Measurements from ENCODE around the gene INTS15.

INTS15 gene

DNA sequence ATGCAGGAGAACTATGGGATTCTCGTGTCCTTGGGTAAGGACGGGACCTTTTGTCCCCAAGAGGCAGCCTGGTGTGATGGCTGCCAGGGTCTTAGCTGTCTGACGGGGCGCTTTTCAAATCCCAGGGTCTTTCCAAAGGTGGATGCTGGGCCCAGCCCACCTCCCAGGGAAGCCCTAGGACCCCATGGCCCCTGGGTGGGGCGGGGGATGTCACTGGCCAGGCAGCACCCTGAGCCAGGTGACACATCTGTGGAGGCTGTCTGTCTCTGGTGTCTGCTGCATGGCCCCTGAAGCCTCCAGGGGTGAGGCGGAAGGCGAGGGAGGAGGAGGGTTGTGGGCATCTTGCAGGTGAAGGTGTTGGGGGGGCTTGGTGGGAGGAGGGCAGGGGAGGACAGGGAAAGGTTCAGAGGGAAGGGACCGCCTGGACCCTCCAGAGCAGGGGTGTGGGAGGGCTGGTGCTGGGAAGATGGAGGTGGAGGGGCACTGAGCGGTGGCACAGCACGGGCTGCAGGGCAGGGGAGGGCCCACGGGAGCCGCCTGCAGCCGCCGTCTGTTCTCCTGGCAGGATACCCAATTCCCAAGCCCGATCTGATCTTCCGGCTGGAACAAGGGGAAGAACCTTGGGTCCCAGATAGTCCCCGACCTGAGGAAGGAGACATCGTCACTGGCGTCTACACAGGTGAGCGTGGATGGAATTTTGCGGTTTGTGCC, 54.2 kb downstream of the INTS15 start:
- DNase-seq: no peak

DNA sequence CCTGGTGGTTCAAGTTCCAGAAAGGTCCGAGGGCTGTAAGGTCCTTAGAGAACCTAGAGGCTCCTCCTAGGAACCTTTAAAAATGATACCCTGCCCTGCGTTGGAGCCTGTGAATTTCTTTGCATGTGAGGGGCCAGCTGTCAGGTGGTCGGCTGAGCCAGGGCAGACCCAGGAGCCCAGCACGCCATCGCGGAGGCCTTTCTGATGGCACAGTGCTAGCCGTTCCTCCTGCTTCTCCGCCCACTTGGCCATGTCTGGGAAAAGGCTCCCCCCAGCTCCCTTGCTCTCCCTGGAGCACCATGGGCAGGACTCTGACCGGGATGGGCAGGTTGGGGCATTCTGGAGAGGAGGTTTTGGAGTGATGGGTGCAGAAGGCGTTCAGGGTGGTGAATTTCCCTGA, 54.9 kb downstream of the INTS15 start:
- no peak for DNase-seq

DNA sequence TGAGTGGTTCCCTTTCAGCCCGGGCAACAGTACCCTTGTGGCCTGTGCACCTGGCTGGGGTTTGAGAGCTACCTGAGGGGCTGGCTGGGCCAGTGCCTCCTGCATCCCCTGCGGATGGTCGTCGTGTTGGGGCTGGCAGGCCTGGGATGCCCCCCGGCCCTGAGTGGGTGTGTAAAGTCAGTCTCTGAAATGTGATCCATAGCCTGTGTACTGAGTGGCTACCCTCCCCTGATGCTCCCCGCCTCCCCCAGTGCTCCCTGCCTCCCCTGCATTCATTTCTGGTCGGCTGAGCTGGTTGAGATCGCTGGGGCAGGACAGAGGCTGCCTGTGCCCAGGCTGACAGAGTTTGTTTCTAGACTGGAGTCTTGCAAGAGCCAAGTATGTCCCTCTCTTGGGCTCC, 56.6 kb downstream of the INTS15 start:
- DNase-seq: no peak

DNA sequence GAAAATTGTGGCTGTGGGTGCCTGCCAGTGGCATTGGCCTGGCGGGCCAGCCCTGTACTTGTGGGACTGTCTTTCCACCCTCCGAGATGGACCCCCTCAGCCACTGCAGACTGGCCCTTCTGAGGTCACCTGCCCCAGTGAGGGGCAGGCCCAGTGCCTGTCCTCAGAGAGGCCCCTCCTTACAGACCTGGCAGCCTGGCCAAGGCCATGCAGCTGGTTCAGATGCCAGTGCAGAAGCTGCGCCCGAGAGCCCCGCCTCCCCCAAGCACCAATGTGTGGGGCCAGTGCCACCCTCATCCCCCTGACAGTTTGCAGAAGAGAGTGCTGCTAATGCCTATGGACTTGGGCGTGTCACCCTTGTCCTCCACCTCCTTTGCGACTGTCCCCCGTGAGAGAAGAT, 57.3 kb downstream of the INTS15 start:
- no peak for DNase-seq

DNA sequence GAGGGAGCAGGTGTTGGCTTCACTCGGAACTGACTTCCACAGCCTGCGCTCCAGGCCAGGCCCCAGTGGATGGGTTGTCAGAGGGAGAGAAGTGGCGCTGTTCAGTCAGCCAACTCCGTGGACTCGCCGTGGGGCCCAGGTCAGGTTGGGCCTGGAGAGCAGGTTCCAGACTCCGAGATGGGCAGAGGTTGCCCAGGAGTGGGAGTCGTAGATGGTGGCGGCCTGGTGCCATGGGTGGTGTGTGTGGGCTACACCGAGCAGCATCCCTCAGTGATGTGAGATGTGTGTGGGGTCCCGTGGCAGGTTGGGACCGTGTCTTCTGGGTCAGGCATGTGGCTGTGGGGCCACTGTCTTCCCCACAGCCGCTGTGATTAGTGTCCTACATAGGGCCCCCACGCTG, 57.7 kb downstream of the INTS15 start:
- DNase-seq: no peak

DNA sequence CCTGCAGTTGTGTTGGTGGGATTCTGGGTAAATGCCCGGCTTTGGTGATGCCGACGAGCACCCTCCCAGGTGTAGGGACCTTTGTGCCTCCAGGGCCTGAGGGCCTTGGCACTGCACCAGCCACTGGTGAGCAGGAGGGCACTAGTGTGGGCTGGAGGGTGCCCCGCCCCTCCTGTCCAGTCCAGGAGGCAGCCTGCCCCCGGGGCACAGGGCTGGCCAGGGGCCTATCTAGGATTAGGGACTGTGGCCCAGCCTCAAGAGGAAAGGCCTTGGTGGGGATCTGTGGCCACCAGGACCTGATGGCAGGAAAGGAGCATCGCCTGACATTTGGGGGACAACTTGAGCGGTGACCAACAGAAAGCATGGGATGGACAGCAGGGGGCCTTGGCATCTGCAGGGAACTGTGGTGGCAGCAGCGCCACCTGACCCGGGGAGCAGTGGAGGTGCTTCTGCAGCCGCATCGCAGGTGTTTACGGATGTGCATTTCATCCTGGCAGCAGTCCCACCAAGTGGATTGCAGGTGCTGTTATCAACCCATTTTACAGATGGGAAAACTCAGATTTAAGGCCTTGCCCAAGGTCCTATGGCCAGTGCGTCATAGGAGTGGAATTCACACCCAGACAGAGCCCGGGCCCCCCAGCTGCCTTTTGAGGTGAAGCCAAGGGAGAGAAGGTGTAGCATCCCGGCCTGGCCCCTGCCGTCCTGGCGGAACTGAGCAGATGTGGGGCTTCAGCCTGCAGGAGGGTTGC, 58.4 kb downstream of the INTS15 start:
- DNase-seq: no peak

DNA sequence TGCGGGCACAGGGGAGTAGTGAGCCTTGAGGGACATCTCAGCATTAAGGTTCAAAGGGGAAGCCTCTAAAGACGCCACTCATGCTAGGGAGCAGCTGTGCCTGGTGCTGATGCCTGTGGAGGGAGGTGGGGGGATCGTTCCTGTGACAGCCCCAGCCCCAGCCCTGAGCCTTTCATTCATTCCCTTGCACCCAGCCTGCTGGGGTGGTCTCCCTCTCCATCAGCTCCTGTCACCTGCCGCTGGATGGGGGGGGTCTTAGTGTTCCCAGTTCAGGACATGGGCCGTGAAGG, 58.9 kb downstream of the INTS15 start:
- DNase-seq: no peak

DNA sequence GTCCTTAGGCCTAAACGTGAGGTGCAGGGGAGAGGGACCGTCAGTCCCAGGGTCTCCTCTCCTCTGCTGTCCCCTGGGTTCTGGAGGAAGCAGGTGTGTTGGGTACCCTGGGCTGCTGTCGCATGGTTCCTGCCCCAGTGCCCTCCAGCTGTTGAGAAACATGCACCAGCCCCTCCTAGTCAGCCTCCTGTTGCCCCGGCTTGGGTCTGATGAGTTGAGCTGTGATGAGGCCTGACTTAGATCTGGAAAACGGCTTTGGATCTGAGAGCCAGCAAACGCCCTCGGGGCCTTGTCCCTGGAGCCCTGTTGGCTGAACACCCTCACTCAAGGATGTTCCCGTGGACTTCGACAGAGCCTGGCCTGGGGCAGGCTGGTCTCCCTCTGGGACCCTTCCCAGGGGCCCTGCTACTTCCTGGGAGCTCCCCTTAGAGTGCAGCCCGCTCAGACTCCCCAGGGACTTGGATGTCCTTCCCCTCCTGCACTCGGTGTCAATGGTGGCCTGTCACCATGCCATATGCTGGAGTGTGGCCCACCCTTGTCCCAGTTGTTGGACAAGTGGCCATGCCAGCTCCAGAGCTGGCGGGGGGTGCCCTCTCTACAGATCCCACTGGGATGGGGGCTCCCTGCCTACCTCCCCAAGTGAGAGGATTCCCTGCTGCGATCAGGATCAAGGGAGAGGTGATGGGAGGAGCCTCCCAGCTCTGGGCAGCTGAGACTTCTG, 59.6 kb downstream of the INTS15 start:
- no peak for DNase-seq

DNA sequence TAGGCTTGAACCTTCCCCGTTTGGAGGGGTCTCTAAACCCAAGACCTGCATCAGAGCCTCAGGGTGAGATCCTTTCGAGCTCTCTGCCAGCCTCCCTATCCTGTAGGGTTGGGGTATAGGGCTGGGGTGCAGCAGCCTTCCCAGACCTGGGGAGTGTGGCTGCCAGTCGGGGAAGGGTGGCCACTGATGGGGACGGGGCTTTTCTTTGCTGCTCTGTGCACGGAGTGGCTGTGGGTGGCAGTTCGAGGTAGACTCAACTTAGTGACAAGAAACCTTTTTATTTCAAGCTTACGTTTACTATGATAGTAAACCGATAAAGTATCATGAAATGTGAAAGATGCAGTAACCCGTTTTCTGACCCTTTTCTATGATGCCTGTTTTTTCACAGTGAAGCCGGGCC, 60.3 kb downstream of the INTS15 start:
- no peak for DNase-seq

DNA sequence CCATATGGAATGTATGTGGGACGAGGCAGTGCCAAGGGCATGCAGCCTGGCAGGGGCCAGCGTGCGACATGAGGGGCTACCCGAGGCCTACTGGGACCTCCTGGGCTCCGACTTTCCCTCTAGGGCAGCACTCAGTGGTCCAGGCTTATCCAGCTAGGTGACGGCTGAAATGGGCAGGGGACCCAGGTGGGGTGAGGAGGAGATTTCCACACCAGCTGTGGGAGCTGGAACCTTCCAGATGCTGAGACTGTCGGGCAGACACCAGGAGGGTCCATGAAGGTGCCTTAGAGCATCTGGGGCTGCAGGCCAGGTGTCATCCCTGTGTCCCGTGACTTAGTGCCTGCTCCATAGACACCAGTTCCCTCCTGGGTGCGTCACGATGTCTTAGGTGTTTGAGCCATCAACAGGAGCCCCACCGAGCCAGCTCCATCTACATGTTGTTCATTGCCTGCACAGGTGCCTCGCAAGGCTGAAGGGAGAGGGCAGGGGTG, 60.7 kb downstream of the INTS15 start:
- no peak for DNase-seq

DNA sequence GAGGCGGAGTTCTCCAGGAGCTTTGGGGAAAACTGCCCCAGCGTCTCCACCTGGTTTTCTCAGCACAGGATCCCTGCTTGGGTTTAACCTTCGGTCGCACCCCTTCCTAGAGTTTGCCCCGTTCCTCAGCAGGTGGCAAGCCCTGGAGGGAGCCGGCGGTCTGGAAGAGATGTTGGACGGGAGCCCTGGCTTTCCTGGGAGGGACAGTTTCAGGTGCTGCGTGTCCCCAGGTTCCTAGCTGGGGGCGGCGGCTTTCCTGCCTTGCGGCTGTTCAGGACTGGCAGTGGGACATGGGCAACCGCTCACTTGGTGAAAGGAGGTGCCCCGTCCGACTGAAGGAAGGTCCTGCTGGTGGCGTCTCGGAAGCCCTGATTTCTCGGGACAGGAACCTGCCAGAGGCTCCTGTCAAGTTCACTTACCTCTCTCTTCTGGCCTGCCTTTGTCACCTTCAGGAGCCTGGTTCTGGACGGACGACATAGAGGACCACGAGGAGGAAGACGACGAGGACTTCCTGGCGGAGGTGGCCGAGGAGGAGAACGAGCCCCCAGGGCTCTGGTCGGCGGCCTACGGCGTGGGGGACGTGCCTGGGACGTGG, 62.1 kb downstream of the INTS15 start:
- DNase-seq: no peak

DNA sequence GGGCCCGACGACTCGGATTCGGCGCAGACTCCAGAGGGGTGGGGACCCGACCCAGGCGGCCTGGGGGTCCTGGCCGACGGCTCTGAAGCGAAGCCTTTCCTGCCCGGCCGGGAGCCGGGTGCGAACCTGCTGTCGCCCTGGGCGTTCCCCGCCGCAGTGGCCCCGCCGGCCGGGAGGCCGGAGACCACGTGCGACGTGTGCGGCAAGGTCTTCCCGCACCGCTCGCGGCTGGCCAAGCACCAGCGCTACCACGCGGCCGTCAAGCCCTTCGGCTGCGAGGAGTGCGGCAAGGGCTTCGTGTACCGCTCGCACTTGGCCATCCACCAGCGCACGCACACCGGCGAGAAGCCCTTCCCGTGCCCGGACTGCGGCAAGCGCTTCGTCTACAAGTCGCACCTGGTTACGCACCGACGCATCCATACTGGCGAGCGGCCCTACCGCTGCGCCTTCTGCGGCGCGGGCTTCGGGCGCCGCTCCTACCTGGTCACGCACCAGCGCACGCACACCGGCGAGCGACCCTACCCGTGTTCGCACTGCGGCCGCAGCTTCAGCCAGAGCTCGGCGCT, 62.7 kb downstream of the INTS15 start:
- no peak for DNase-seq

DNA sequence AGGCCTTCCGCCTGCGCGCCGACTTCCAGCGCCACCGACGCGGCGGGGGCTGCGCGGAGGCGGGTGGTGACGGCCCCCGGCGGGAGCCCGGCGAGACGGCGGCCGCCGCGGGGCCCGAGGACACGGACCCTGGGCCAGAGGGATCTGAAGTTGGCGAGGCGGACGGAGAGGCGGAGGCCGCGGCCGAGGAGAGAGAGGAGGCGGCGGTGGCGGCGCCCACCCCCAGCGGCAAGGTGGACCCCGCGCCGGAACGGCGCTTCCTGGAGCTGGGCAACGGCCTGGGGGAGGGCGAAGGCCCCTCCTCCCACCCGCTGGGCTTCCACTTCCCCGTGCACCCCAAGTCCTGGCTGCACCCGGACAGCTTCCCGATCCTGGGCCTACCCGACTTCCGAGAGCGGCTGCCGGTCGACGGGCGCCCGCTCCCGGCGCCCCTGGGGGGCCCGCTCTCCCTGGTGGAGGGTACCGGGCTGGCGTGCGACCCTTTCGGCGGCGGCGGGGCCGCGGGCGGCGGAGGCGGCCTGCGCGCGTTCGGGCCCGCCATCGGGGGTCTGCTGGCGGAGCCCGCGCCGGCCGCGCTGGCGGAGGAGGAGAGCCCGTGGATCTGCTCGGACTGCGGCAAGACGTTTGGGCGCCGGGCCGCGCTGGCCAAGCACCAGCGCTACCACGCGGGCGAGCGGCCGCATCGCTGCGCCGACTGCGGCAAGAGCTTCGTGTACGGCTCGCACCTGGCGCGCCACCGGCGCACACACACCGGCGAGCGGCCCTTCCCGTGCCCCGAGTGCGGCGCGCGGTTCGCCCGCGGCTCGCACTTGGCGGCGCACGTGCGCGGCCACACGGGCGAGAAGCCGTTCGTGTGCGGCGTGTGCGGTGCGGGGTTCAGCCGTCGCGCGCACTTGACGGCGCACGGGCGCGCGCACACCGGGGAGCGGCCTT, 63.5 kb downstream of the INTS15 start:
- no peak for DNase-seq

DNA sequence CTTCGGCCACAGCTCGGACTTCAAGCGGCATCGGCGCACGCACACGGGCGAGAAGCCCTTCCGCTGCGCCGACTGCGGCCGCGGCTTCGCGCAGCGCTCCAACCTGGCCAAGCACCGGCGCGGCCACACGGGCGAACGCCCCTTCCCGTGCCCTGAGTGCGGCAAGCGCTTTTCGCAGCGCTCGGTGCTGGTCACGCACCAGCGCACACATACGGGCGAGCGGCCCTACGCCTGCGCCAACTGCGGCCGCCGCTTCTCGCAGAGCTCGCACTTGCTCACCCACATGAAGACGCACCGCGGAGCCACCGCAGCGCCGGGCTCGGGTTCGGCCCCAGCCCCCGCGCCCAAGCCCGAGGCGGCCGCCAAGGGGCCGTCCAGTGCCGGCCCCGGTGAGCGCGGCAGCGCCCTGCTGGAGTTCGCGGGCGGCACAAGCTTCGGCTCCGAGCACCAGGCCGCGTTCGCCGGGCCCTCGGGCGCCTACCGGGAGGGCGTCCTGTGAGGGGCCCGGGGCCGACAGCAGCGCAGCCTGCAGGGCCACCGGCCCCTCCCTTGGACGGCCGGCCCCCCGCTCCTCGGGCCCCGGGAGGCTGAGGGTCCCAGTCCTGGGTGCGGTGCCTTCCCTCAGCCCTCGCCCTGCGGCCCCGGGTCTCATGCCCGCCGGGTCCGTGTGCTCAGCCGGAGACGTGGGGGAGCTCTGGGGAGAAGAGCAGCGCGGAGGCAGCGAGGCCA, 64.5 kb downstream of the INTS15 start:
- no peak for DNase-seq

DNA sequence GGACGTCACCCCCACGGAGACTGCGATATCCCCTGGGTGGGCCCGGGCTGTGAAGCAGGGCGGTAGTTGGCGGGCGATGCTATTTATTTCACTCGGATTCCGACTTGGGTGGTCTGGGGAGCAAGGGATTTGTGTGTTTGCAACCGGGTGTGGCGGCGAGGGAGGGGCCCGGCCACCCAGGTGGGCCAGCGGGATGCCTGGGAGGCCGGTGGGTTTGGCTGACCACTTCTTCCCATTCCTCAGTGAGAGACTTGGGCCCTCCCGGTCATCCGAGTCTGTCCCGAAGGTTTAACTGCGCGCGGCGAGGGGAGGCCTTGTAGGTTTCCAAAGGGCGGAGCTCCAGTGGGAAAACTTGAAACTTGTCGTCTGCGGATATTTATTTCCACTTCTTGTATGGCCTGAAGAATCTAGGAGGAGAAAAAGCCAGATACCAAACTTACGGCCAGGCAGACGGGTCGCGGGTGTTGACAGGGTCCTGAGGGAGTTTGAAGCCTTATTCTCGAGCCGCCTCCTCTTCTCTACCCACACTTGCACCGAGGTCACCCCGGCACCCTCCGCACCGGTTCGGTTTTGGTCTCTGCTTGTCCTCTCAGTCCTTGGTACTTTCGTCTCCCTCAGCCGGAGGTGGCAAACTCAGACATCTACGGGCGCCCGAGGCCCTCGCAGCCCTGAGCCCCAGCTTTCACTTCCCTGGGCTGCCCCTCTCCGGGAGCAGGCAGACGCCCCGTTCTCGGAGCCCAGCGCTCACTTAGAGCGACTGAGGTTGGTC, 65.2 kb downstream of the INTS15 start:
- no peak for DNase-seq

DNA sequence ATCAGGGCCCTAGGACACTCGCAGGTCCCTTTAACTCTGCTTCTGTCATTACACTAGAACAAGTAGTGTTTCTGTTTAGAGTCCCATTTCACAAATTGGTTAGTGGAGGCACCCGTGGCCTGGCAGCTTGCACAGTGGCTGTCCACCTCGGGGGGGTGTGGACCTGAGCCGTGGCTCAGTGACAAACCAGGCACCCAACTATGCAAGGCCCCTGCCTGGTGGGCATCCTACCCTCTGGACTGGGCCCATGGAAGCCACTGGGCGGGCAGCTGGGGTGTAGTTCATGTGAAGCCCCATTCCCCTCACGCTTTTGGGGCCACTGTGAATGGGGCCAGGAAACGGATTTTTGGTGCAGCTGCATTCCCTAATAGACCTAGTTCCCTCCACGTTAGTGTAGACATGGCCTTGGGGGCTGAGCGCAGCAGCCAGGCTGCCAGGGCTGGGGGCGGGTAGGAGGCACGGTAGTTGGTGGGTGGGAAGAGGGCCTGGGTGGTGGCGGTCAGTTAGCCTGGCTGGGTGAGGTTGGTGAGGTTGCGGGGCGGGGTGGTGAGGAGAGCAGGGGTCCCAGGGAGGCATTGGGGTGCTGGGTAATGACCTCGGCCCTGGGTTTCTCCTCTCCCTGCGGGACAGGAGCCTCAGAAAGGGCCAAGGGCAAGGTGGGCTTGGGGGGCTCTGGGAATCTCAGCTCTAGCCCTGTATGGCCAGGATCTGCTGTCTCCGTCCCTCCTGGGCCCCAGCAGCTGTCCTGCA, 66.0 kb downstream of the INTS15 start:
- no peak for DNase-seq

DNA sequence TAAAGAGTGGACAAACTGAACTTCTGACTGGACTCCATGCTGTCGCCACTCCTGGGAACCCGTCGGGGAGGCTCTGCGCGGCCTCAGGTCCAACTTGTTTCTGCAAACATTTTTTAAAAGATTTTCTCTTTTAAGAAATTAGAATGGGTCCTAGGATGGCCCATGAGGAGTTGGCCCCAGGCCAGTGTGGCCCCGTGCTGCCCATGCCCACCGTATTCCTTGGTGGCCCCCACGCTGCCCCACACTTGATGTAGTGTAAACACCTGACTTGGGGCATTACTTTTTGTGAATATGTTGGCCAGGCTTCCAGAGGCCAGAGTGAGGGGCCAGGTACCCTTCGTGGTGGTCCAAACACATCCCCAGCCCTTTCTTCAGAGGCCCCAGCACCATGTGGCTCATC, 66.6 kb downstream of the INTS15 start:
- no peak for DNase-seq

Measured in stimulated activated CD8-positive, alpha-beta memory T cell treated with anti-CD3 and anti-CD28 coated beads, Interleukin-4, amount 100 ng/mL, for 48 hours (primary cell).